HG02571 (cell line): ENCODE results near the gene PAH.
"Not testable (repeated sequence)": the region's sequence is repeated elsewhere in the genome, so short reads cannot be mapped to it uniquely, and the experiment has no call there.

ENCODE experiments used
- ATAC-seq: cut with Tn5 transposase; IDR thresholded peaks from one replicate; pipeline ENCODE4 v1.9.1; 2021; ENCODE audit warnings: mild to moderate bottlenecking, moderate library complexity; ENCODE audit not compliant: unreplicated experiment

PAH gene

GRCh38 chr12:102833687-102834441, 83.2 kb downstream of the PAH start:
- no peak for ATAC-seq

- ATAC-seq = not testable (repeated sequence)
Measured at GRCh38 chr12:102832826-102833225, 84.2 kb downstream of the PAH start.

GRCh38 chr12:102824218-102824835, 92.7 kb downstream of the PAH start:
- no peak for ATAC-seq

- no peak for ATAC-seq
Measured at GRCh38 chr12:102821149-102821548, 95.9 kb downstream of the PAH start.

DNA sequence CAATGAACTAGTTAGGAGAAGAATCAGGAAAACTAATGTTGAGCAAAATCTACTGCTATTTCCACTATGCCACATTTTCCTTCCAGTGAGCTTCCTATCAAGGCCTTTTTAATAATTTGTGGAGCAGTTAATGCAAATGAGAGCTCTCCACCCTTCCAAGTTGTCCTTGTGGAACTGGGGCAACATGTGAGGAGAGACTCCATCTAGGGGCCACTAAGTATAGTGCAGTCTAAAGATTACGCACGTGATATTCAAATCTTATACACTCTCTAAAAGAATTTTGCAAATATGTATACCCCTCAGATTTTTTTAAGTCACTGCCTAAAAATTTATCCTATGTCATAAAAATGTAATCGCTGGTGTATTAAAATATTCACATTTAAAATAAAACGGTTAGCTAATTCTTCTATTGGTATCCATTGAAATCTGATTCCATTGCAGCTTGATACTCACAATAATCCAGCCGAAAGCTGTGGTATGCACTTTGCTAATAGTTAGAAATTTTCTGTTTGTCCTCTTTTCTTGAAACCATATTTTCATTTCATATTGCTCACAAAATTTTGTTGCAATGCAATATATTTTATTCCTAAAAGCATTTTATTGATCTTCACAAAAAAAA, 100.1 kb downstream of the PAH start:
- no peak for ATAC-seq

DNA sequence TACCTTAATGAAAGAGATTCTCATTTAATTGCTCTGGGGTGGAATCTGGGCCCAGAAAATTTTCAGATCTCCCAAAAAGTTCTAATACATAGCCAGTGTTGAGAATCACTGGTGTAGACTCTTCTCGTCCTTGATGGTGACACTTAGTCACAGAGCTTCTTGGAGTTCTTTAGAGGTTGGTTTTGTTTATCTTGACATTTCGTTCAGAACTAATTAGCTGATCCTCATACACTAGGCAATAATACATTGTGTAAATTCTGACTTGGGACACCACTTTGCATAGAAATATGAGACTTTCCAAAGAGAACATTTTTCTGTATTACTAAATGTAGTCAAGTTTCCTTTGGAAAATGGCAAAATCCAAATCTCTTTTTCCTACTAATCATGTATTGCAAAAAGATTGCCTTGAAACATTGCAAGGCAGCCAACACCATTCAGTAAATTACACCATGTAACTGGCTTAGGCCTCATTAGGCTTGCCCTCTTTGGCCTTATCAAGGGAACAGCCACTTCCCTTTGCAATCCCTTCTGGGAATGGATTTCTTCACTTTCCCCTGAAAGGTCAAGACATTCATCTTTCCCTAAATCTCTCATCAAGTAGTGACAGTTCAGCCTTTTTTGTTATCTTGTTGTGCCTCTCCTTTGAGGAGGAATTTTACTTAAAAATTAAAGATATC, 102.2 kb downstream of the PAH start:
- no peak for ATAC-seq

GRCh38 chr12:102812344-102812743, 104.7 kb downstream of the PAH start:
- ATAC-seq = no peak

- ATAC-seq = no peak
Measured at GRCh38 chr12:102811110-102811737, 105.8 kb downstream of the PAH start.

DNA sequence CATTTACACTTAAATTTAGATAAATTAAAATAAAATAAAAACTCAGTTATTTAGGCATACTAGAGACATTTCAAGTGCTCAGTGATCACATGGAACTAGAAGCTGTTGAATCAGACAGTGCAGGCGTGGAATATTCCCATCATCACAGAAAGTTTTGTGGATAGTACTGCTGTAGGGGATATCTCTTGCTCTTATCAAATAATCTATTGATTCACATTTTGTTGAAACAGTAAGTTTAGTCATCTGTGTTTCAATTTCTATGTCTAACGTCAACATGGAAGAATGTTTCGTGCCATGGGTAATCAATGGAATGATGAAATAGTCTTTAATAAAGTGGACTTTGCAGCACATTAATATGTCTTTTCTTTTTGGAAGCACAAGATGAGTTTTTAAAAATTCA, 108.6 kb downstream of the PAH start:
- ATAC-seq = no peak

DNA sequence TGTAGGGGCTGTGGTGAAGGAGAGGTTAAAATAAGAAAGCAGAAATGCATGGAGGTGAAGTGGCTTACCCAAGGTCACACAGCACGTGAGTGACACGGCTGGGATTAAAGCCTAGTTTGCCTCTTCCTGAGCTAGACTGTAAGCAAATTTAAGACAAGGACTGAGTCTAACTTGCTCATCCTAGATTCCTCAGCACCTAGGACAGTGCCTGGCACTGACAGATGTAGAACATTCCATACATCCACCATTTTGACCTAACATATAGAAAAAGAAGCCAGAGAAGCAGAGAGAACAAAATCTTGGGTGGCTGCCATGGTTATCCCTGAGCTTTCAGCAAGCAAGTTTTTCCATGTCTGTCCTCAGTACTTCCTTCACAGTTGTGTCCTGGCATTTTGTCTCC, 110.5 kb downstream of the PAH start:
- ATAC-seq = no peak

GRCh38 chr12:102806110-102806509, 110.9 kb downstream of the PAH start:
- no peak for ATAC-seq

GRCh38 chr12:102800565-102800964, 116.5 kb downstream of the PAH start:
- ATAC-seq = no peak

DNA sequence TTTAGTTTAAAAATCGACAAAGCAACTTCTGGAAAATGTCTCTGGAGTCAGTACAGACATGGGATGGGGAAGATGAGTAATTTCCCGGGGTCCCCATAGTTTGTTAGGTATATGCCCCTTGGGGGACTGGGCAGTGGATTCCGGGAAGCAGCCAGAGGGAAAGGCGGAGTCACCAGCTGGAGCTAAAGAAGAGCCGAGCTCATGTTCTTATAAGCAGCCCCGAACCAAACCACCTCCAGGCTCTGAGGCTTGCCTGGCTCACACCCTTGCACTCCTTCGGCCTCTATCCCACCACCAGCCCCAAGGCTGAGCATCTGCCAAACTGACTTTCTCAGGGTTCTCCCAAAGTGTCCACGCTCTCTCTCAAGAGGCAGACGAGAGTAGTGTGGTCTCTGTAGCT, 117.8 kb downstream of the PAH start:
- no peak for ATAC-seq

DNA sequence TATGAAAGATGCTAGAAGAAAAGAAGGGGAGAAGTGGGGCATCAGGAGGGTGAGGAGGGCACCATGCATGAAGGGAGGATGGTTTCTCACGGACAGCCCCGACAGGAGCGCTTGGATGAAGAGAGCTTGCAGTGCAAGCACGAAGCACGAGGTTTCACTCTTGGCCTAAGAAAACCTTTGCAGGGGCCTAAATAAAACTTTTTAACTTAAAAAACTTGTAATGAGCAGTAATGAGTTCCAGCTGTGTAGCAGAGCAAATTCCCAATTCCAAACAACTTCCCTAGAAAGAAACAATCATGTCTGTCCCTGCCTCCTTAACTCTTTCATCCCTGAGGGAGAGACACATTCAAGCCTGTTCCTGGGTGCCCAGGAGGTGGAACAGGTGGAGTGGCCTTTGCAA, 119.5 kb downstream of the PAH start:
- ATAC-seq = no peak

- ATAC-seq = no peak
Measured at GRCh38 chr12:102793921-102794320, 123.1 kb downstream of the PAH start.
